GM21447 (cell line): ENCODE data around the gene CXCL1.

Experiments
- ATAC-seq: cut with Tn5 transposase; IDR thresholded peaks from one replicate; pipeline ENCODE4 v1.9.1; 2021; ENCODE audit not compliant: unreplicated experiment

The CXCL1 gene

DNA sequence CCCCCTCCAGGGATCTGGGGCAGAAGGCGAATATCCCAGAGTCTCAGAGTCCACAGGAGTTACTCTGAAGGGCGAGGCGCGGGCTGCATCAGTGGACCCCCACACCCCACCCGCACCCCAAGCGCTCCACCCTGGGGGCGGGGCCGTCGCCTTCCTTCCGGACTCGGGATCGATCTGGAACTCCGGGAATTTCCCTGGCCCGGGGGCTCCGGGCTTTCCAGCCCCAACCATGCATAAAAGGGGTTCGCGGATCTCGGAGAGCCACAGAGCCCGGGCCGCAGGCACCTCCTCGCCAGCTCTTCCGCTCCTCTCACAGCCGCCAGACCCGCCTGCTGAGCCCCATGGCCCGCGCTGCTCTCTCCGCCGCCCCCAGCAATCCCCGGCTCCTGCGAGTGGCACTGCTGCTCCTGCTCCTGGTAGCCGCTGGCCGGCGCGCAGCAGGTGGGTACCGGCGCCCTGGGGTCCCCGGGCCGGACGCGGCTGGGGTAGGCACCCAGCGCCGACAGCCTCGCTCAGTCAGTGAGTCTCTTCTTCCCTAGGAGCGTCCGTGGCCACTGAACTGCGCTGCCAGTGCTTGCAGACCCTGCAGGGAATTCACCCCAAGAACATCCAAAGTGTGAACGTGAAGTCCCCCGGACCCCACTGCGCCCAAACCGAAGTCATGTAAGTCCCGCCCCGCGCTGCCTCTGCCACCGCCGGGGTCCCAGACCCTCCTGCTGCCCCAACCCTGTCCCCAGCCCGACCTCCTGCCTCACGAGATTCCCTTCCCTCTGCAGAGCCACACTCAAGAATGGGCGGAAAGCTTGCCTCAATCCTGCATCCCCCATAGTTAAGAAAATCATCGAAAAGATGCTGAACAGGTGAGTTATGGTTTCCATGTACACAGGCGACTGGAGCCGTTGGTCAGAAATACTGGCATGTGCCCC is at the start of gene CXCL1:
Gene CXCL1 (plus strand): TSS at position 264 of the 926 bp plus-strand sequence. CDS start 78 bp downstream, at position 342.
- ATAC-seq, result no peak

GRCh38 chr4:73821325-73821724 is 47.9 kb upstream of the CXCL1 start:
- ATAC-seq, result no peak

DNA sequence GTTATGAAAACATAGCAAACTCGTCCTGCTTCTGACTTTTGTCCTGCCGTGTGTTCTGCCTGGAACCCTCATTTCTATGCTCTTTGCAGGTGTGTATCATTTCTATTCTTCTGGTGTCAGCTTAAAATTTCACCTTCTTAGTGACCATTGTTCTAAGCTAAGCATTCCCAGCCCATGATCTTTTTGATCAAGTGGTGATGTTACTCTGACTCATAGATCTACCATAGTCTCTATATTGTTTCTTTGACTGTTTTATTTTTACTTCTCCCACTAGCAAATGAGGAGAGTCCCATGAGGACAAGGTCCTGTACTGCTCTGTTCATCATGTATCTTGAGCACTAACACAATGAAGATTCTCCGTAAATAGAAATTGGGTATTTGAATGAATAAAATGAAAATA is 46.8 kb upstream of the CXCL1 start:
- ATAC-seq, result no peak

DNA sequence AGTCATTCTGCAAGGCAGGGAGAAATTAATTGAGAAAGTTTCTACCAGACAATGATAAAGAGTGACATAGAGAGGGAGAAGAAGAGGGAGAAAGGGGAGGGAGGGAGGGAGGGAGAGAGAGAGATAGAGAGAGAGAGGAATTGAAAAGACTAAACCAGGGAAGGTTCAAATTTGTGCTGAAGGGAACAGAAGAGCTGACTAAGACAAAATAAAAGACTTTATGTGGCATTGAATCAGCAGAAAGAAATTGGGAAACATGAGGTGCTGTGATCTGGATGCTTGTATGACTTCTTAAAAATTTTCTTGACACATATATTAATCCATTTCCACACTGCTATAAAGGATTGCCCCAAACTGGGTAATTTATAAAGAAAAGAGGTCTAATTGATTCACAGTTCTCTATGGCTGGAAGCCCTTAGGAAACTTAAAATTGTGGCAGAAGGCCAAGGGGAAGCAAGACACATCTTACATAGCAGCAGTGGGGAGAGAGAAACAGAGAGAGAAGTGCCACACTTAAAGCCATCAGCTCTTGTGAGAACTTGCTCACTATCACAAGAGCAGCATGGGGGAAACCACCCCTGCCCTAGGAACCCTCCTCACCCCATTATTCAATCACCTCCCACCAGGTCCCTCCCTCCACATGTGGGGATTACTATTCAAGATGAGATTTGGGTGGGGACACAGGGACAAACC is 46.2 kb upstream of the CXCL1 start:
- ATAC-seq, result no peak

DNA sequence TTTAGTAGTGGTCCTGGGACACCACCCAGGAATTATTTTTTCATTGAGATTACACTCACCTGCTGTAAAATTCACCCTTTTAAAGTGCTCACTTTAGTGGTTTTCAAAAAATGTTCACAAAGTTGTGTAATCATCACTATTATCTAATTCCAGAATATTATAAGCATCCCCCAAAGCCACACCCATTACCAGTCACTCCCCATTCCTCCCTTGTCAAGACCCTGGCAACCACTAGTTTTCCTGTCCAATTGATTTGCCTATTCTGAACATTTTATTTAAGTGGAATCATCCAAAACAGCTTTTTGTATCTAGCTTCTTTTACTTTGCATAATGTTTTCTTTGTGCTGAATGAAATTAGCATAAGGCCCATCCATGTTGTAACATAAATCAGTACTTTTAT is 45.4 kb upstream of the CXCL1 start:
- no peak for ATAC-seq

DNA sequence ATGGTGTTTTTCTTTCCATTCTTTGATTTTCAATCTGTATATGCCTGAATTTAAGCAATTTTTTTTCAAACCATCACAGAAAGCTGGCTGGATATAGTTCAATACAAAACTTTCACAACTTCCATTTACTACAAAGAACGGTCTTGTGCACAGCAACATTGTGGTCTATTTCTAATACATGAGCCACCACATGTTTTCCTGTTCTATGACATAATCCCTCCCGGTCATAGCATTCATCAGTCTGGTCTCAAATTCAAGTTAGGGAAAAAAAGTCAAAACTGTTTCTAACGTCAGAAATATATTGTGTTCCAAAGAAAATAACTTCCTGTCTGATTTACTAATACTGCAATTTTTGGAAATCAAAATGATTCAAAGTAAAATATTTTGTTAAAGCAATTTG is 40.2 kb upstream of the CXCL1 start:
- no peak for ATAC-seq

- ATAC-seq, result no peak
Measured at GRCh38 chr4:73831569-73831968, 37.6 kb upstream of the CXCL1 start.

DNA sequence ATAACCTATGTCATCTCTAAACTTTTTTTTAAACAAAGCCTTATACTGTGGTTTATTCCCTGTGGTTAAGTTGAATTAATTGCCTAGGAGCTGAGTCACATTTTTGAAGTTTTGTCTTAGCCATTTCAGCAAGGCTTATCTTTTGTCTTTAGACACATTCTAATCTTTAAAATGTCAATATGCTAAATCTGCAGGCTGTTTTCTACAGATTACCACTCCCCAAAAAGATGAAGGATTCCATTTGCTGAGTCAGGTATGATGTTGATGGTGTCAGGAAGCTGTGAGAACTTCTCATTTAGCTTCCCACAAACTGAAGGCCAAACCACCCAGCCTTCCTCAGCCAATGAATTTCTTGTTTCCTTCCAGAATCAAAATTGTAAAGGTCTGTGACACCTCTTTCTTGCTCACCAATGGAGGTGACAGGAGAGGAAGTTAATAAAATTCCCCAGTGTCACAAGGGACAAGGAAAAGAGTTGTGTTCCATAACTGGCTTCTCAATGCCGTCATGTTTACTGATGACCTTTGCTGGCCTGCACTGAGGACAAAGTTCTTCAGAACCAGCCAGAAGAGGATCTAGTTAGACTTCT is 36.4 kb upstream of the CXCL1 start:
- ATAC-seq, result no peak

DNA sequence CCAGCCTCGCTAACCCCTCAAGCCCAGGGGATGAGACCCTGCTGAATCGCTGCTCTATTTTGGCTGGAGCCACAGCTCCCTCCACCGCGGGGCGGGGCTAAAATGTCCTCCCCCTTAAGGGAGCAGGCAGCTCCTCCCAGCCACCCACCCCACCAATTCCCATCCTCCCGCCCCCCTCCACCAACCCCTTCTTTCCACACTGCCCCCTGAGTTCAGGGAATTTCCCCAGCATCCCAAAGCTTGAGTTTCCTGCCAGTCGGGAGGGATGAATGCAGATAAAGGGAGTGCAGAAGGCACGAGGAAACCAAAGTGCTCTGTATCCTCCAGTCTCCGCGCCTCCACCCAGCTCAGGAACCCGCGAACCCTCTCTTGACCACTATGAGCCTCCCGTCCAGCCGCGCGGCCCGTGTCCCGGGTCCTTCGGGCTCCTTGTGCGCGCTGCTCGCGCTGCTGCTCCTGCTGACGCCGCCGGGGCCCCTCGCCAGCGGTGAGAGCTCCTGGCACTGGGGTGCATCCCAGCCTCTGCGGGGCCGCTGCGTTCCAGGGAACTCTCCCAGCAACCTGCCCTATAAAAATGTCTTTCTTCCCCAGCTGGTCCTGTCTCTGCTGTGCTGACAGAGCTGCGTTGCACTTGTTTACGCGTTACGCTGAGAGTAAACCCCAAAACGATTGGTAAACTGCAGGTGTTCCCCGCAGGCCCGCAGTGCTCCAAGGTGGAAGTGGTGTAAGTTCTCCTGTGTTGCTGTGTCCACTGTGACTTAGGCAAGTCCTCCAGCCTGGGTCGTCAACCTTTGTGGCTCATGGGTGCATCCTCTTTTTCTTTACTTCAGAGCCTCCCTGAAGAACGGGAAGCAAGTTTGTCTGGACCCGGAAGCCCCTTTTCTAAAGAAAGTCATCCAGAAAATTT is 32.6 kb upstream of the CXCL1 start, which contains the start of gene CXCL6:
Gene CXCL6 (plus strand): TSS at position 306 of the 907 bp plus-strand sequence. CDS start 73 bp downstream, at position 379.
- ATAC-seq, result no peak

GRCh38 chr4:73839071-73839470 is 30.1 kb upstream of the CXCL1 start:
- ATAC-seq, result no peak

DNA sequence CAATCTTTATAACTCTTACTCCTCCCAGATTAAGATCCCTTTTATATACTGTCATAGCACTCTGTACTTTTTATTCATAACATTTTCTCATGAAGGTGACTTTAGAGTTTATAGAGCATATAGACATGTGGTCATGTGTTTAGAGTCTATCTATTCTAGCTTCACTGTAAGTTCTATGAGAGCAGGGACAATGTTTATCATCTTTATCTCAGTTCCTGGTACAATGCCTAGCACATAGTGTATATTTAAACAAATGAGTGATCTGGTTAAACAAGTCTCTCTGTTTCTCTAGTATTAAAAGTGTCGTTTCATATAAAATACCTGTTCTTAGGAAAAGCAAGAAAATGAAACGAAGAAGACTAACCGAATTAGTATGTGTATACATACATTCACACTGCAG is 29.5 kb upstream of the CXCL1 start:
- no peak for ATAC-seq

DNA sequence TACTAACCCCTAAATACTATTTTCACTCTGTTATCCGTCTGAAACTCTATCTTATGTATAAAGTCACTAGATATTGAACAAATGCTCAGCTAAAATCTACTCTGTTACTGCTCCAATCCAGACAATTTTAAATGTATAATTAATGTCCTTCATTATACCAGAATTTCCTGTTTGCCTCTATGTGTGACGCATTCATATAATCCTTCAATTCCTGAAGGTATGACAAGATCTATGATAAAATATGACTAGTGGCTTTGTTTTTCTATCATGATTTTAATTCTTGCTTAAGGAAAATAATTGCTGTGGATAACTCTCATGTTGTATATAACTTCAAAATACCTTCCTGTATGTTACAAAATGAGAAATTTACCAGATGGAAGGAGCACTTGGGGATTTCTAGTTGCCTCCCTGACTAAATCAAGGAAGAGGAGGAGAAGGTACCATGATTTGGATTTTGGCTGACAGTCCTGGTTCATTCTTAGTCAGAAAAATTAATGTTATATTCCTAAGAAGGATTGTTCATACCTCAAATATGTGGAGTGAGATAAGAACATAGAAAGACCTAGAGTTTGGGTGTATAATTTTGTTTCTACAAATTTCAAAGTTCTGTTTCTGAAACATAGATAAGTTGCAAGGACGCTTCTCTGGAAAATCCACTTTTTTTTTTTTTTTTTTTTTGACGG is 27.8 kb upstream of the CXCL1 start:
- no peak for ATAC-seq

GRCh38 chr4:73842696-73843095 is 26.5 kb upstream of the CXCL1 start:
- ATAC-seq, result no peak

DNA sequence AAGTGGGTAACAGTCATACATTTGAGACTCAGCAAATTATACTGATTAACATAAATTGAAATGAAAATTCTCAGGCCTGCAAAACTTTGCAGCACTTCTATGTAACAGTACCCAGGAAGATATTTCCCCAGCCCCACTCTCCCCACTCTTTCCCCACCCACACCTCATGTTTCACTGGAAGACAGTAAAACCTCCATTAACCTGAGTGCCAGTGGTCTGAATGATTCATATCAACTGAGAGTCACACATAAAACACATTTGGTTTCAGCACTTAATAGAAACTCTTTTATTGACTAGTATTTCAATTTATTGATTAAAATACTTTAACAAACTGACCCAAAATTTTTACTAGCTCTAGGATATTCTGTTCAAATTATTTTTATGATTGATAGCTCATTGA is 25.8 kb upstream of the CXCL1 start:
- ATAC-seq, result no peak

DNA sequence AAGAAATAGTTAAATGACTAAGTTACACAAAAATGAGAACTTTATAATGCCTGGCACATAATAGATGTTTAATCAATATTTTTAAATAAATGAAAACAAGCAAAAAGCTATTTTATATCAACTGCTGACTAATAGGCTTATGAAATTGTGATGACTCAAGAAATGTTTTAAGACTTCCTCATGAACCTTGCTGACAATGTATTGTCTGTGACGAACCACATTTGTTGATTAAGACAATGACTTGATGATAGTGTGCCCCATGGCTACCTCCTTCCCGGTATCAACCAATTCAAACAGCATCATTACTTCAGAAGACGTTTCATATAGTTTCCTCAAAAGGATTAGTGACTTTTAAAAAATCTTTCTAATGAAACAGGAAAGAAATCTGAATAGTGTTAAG is 24.8 kb upstream of the CXCL1 start:
- no peak for ATAC-seq

GRCh38 chr4:73844806-73845205 is 24.4 kb upstream of the CXCL1 start:
- ATAC-seq, result no peak

- no peak for ATAC-seq
Measured at GRCh38 chr4:73847526-73848182, 21.5 kb upstream of the CXCL1 start.

DNA sequence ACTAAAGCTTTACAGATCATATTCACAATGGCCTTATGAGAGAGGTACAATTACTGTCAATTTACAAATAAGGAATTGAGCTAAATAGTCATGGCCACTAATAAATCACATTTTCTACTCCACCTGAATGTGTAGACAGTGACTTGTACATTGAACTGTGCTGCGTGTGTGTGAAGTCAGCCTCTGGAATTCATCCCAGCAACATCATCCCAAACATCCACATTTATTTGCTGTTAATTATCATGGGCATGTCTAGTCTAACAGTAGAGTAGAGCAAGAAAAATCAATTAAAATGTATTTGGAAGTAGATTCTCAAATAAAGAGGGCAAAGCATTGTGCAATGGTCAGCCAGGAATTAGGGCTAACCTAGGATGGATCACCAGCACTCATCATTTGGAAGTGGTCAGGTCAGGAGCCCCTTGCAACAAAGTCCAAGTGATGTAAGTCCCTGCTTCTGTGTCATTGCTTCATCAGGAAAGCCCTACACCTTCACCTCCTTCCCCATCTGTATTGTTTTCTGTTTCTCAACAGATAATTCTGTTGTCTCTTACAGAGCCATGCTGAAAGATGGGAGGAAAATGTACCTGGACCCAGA is 20.9 kb upstream of the CXCL1 start:
- no peak for ATAC-seq

DNA sequence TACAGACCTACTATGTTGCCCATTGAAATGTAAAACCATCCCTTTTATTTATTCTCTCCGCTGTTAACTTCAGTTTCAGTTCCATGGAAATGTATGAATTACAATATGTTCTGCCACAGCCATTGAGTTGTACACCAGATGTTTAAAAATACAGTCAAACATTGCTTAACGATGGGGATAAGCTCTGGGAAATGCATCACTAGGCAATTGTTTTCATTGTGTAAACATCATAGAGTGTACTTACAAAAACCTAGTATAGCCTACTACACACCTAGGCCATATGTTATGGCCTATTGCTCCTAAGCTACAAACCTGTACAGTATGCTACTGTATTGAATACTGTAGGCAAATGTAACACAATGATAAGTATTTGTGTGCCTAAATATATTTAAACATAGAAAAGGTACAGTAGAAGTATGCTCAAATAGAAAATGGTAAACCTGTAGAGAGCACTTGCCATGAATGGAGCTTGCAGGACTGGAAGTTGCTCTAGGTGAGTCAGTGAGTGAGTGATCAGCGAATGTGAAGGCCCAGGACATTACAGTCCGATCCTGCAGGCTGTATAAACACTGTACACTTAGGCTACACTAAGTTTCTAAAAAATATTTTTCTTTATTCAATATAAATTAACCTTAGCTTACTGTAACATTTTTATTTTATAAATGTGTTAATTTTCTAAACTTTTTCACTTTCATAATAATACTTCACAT is 18.8 kb upstream of the CXCL1 start:
- ATAC-seq, result no peak
